Aorta (tissue), 5 donors: ENCODE results near the gene G3BP1. TPM values are rescaled to one million over a fixed set of nuclear protein-coding genes. Genes with fewer than 3 reads are reported as not detected.
"Not testable (repeated sequence)": the region's sequence is repeated elsewhere in the genome, so short reads cannot be mapped to it uniquely, and the experiment has no call there.

ENCODE experiments used
- ATAC-seq: fragments of 200-7000 bp; cut with Tn5 transposase; one replicate; pipeline ENCODE4 v1.9.1; 2022; ENCODE audit warnings: moderate library complexity; ENCODE audit not compliant: low FRiP score
- DNase-seq, 2 donors: peaks; one replicate each; pipeline ENCODE4 v3.0.0-alpha.2; 2020
- H3K27ac ChIP-seq, 2 donors: one replicate each; pipeline ENCODE4 v1.5.1; 2013; ENCODE audit warnings: low read length in 2 of 2, mild to moderate bottlenecking in 2 of 2, moderate library complexity in 2 of 2, control low read depth in 1 of 2, inconsistent platforms in 1 of 2, low read depth in 1 of 2
- H3K27me3 ChIP-seq, 2 donors: one replicate each; pipeline ENCODE4 v1.6.1; 2013; ENCODE audit warnings: control low read depth in 1 of 2, low read length in 1 of 2, mild to moderate bottlenecking in 1 of 2, moderate library complexity in 1 of 2; ENCODE audit not compliant: insufficient read depth in 2 of 2, control insufficient read depth in 1 of 2
- H3K36me3 ChIP-seq, 2 donors: one replicate each; pipeline ENCODE4 v1.6.1; 2013; ENCODE audit warnings: control low read depth in 1 of 2, low read length in 1 of 2, mild to moderate bottlenecking in 1 of 2; ENCODE audit not compliant: insufficient read depth in 2 of 2, control insufficient read depth in 1 of 2
- H3K4me1 ChIP-seq, 2 donors: one replicate each; pipeline ENCODE4 v1.6.1; 2013; ENCODE audit warnings: low read length in 2 of 2, control low read depth in 1 of 2, mild to moderate bottlenecking in 1 of 2, moderate library complexity in 1 of 2; ENCODE audit not compliant: insufficient read depth in 2 of 2, control insufficient read depth in 1 of 2
- H3K4me3 ChIP-seq, 2 donors: one replicate each; pipeline ENCODE4 v1.5.1; 2013; ENCODE audit warnings: low read length in 2 of 2, control low read depth in 1 of 2, mild to moderate bottlenecking in 1 of 2
- H3K9me3 ChIP-seq: one replicate; pipeline ENCODE4 v1.6.1; 2013; ENCODE audit warnings: mild to moderate bottlenecking, low read length; ENCODE audit not compliant: control insufficient read depth
- WGBS, 2 donors: extraction: QIAGEN DNeasy Blood & Tissue Kit; methylation state at CpG; one replicate each; pipeline ENCODE4 v1.1.7; 2013; 5-methylcytosine and 5-hydroxymethylcytosine counted together
- intact Hi-C, 2 donors: fragments of 100-400 bp; cut with DNase I; formaldehyde crosslinking; loops; one replicate each; pipeline versions ENCODE4 v1.14.2 to v1.15.0; 2022
- long read RNA-seq, 2 donors: library from polyadenylated mRNA; unstranded; transcript quantifications; one replicate each; pipeline ENCODE4 v2.0.0, GENCODE V29; 2020 to 2021
- polyA plus RNA-seq, 2 donors: library from polyadenylated mRNA; stranded (reverse); fragments of 200-250 nt; gene quantifications; one replicate each; pipeline ENCODE4 v1.2.3, GENCODE V29; 2013
- total RNA-seq, 2 donors: library from RNA; stranded (reverse); fragmentation: NEBNext Ultra II Directional; extraction: Animal tissue kit (Norgen Biotek cat#: 25700); gene quantifications; one replicate each; pipeline ENCODE4 v1.2.1, GENCODE V29; 2021
- donor health status: healthy with polysubstance abuse.
- donor health status: Bipolar disorder and iron deficiency.
- donor health status: DM: no; HTN: no; CAD: no.
- donor health status: DM: no; HTN: no; CAD: no.
- donor health status: DM: yes; HTN: yes; CAD: no.

The G3BP1 gene
- total RNA-seq, result 100 to 1,000 TPM; 120 to 140 TPM
- polyA plus RNA-seq, result 10 to 100 TPM; 18.7 to 19.0 TPM
- long read RNA-seq, donor 1, full-length matches to known transcripts, result 202 of 264 reads
- long read RNA-seq, donor 1, partial matches to known transcripts, result 17 of 264 reads
- long read RNA-seq, donor 1, other reads (novel, unspliced or antisense), result 45 of 264 reads
- long read RNA-seq, donor 2, full-length matches to known transcripts, result 54 of 80 reads
- long read RNA-seq, donor 2, partial matches to known transcripts, result 13 of 80 reads
- long read RNA-seq, donor 2, other reads (novel, unspliced or antisense), result 13 of 80 reads

DNA sequence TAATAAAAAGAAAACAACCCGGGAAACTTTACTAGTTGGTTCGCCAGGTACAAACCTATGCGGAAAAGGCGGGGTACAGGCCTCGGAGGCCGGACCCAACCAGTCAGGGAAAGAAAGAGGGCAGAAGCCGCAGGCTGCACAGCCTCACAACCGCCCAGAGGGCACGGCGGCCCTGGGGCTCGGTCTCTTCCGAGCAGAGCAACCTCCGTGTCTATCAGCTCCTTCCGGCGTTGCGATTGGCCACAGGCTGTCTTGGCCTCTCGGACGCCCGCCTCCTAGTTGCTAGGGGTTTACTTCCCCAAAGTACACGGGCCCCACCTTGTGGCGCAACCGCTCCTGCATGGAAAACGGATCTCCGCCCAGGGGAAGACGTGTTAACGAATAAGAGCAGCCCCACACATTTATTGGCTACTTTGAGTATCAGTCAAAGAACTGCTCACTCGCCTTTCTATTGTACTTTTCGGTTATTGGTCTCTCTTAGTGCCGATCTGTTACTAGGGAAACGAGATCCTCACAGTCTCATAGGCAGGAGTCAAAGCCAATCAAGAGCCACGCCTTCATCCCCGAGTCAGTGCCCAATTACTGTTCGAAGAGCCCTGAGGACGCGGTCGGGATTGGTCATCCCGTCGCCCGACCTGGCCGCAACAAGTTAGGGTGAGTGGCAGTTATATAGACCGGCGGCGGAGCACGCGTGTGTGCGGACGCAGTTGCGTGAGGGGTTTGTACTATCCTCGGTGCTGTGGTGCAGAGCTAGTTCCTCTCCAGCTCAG, at the start of gene G3BP1:
Gene G3BP1, plus strand, starts transcription at position 696 of the 770 bp plus-strand sequence. CDS start 14,667 bp downstream, outside the sequence.
- intact Hi-C loops, result loop anchor here in 1 of 2 donors (1.0 to 10.0 kb wide), 2 partner anchors 13 to 517 kb away; partner anchors contain the start of genes ATOX1 and GM2A
- WGBS, 2 donors, result 0 to 1% methylated on average over 49 of the region's 49 CpGs
- DNase-seq, result peak; percentile 100

DNA sequence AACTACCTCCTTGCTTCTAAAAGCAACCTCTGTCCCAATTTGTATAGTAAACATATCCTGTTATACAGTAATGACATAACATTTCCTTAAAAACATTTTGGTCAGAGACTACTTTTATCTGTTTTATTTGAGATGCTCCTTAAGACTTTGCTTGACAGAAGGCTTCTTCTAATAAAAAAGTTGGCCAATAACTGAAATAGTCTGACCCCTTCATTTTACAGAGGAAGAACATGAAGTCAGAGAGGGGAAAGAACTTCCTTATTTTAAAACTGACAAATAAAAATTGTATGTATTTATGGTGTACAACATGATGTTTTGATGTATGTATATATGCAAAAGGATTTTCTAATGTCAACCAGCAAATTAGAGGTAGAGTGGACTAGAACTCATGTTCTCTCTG, 49.2 kb upstream of the G3BP1 start:
- no peak for DNase-seq
- H3K9me3 ChIP-seq, result no peaks in the 10 kb centered on the region
- H3K36me3 ChIP-seq, result no peaks in the 10 kb centered on the region
- H3K4me3 ChIP-seq, result no peak overlapping the region
- no peak overlapping the region for H3K27ac ChIP-seq
- intact Hi-C loops, result no loop called here
- H3K27me3 ChIP-seq, result no peaks in the 10 kb centered on the region
- ATAC-seq, result no peak
- H3K4me1 ChIP-seq, result peaks cover 3 to 4% of the 10 kb centered on the region in 2 donors

More for the DNA sequence above, at the start of gene G3BP1:
- Histone ChIP-seq H3K36me3 (no peaks in the 10 kb centered on the region), H3K4me1 (no peaks in the 10 kb centered on the region), H3K9me3 (no peaks in the 10 kb centered on the region), H3K27ac (peak within 1 kb of the TSS; percentile 94 to 96), H3K4me3 (peak within 1 kb of the TSS; percentile 48 to 59), H3K27me3 (no peaks in the 10 kb centered on the region)
- peak; percentile 97 for ATAC-seq

DNA sequence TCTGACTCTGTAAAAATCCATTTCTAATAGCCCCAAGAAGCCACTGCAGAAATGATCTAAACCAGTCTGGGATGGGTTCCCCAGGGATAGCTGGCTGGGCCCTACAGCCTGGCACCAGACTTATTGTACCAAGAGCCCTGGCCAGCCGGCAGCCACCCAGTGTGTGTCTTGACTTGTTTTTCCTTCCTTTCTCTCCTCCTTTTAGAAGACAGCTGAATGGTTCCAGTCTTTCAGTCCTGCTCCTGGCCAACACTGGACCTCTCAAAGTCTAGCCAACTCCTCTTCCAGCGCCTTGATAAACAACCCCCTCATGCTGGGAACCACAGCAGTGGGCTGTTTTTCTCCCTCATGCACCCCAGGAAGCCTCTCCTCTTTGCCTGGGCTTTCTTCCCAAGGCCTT, 47.4 kb upstream of the G3BP1 start:
- peak; percentile 68 for ATAC-seq
- Histone ChIP-seq H3K4me3 (no peak overlapping the region), H3K36me3 (no peaks in the 10 kb centered on the region), H3K9me3 (no peaks in the 10 kb centered on the region), H3K27me3 (no peaks in the 10 kb centered on the region), H3K4me1 (peaks cover 0 to 4% of the 10 kb centered on the region in 2 donors), H3K27ac (peak overlapping the region; percentile 6 to 36)
- intact Hi-C loops, result no loop called here
- WGBS, 2 donors, result 8 to 12% methylated on average over 2 of the region's 2 CpGs
- no peak for DNase-seq

DNA sequence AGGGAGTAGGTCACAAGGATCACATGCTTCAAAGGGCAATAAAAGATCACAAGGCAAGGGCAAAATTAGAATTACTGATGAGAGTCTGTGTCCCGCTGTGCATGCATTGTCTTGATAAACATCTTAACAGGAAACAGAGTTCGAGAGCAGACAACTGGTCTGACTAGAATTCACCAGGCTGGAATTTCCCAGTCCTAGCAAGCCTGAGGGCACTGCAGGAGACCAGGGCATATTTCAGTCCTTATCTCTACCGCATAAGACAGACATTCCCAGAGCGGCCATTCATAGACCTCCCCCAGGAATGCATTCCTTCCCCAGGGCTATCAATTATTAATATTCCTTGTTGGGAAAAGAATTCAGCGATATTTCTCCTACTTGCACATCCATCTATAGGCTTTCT, 42.2 kb upstream of the G3BP1 start:
- 74 to 80% methylated on average over 5 of the region's 5 CpGs for WGBS, 2 donors
- DNase-seq, H3K9me3 ChIP-seq, ATAC-seq, H3K27ac ChIP-seq, intact Hi-C loops, H3K4me1 ChIP-seq, H3K27me3 ChIP-seq, H3K4me3 ChIP-seq, H3K36me3 ChIP-seq: not testable (repeated sequence)

DNA sequence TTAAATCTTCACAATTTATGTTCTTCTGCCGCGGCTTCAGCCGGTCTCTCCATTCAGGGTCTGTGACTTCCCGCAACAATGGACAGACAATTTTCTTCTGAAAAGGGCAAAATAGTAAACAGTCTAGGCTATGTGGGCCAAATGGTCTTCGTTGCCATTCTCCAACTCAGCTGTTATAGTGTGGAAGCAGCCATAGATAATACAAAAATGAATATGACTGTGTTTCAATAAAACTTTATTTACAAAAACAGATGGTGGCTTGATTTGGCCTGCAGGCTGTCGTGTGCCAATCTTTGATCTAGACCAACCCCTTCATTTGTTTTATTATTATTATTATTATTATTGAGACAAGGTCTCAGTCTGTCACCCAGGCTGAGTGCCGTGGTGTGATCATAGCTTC, 41.4 kb upstream of the G3BP1 start:
- ATAC-seq (no peak), DNase-seq (no peak)
- Histone ChIP-seq H3K27ac (no peak overlapping the region), H3K27me3 (no peaks in the 10 kb centered on the region), H3K9me3 (no peaks in the 10 kb centered on the region), H3K4me1 (no peaks in the 10 kb centered on the region), H3K4me3 (no peak overlapping the region), H3K36me3 (no peaks in the 10 kb centered on the region)
- intact Hi-C loops, result no loop called here
- 89 to 90% methylated on average over 7 of the region's 7 CpGs for WGBS, 2 donors

DNA sequence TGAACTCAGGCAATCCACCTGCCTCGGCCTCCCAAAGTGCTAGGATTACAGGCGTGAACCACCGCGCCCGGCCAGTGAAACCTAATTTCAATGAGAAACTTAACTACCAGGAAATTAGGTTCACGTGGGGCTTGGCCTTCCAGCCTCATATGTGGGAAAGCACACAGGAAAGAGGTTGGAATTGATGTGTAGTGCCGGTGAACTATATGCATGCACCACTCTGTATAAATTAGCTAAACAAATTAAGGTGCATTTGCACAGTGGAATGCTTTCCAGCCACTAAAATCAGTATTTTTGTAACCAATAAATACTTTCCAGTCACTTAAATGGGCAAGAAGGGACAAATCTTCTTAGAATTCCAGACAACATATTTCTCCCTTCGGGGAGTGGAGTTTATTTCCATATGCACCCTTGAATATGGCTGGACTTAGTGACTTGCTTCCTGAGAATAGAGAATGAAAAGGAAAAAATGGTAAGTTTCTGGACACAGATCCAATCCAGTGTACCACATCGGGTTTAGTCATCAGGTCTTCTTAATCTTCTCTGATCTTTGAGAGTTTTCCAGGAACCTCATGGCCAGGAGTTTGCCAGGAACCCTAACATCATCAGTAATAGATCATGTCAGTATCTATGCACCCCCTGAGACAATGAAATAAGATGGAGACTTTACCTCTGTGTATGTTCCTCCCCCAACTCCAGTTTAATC, 38.2 kb upstream of the G3BP1 start:
- Histone ChIP-seq H3K27me3 (no peaks in the 10 kb centered on the region), H3K4me1 (no peaks in the 10 kb centered on the region), H3K36me3 (no peaks in the 10 kb centered on the region), H3K27ac (no peak overlapping the region), H3K4me3 (no peak overlapping the region), H3K9me3 (no peaks in the 10 kb centered on the region)
- WGBS, 2 donors, result 90 to 93% methylated on average over 9 of the region's 9 CpGs
- ATAC-seq (no peak), DNase-seq (no peak)
- intact Hi-C loops, result no loop called here

DNA sequence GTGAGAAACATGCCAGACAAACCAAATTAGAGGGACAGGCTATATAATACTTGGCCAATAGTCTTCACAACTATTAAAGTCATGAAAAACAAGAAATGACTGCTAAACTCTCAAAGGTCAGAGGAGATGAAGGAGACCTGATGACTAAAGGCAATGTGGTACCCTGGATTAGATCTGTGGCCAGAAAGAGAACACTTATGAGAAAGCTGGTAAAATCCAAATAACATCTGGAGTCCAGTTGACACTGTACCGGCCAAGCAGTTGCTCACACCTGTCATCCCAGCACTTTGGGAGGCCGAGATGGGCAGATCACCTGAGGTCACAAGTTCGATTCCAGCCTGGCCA, 37.7 kb upstream of the G3BP1 start:
- no peak for ATAC-seq
- no peaks in the 10 kb centered on the region for H3K4me1 ChIP-seq
- intact Hi-C loops, result no loop called here
- no peak overlapping the region for H3K4me3 ChIP-seq
- no peaks in the 10 kb centered on the region for H3K27me3 ChIP-seq
- no peaks in the 10 kb centered on the region for H3K9me3 ChIP-seq
- WGBS, 2 donors, result 98 to 100% methylated on average over 3 of the region's 3 CpGs
- H3K27ac ChIP-seq, result no peak overlapping the region
- H3K36me3 ChIP-seq, result no peaks in the 10 kb centered on the region
- no peak for DNase-seq

DNA sequence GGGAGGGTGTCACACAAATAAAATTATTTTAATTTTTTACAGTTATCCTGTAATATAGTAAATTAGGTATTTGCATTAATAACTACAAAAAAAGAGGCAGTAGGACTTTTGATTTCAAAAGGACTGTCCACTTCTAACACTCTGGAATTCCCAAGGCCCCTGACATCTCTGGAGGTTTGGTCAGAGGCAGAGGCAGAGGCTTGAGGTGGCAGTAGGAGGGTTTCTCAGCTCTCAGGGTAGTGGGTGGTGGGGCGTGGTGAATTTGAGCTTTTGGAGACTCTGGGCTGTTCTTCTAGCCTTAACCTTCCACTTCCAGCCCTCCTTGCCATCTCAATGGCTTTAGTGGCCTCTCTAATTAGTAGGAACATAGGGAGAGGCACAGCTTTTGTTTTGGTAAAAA, 36.1 kb upstream of the G3BP1 start:
- intact Hi-C loops, result no loop called here
- WGBS, 2 donors, result 92 to 94% methylated on average over 1 of the region's 1 CpG
- no peak for DNase-seq
- H3K27me3 ChIP-seq, result no peaks in the 10 kb centered on the region
- no peak overlapping the region for H3K4me3 ChIP-seq
- H3K4me1 ChIP-seq, result peaks cover 0 to 4% of the 10 kb centered on the region in 2 donors
- ATAC-seq, result no peak
- H3K27ac ChIP-seq, result no peak overlapping the region
- no peaks in the 10 kb centered on the region for H3K36me3 ChIP-seq
- no peaks in the 10 kb centered on the region for H3K9me3 ChIP-seq
